VCaP (cell line): ENCODE results near the gene RESF1.

Experiments used
- H3K27ac ChIP-seq: fragments of 450-650 bp; 2 replicates; pipeline ENCODE4 v1.5.1; 2017
- TF ChIP-seq, protein P1 (sequence below): fragments of 450-650 bp; conservative IDR thresholded peaks from 2 replicates; pipeline ENCODE4 v1.5.1; 2017; ENCODE audit warnings: mild to moderate bottlenecking, moderate library complexity

Gene RESF1

DNA sequence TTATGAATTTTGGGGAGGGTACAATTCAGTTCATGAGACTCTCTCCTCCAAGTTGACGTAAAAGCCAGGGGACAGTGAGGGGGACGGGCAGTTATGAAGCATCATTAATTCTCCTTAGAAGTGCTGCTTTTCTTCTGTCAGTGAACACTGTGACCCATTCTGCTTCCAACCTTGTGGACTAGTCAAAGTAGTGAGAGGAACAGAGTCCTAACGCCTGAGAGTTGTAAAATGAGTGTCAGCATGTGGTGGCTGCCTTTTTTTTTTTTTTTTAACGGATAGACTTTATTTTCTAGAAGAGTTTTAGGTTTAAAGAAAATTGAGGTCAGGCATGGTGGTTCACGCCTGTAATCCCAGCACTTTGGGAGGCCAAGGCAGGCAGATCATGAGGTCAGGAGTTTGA lies 15.5 kb downstream of the RESF1 start:
- H3K27ac ChIP-seq, result no peak overlapping the region
- TF ChIP-seq, protein P1, sequence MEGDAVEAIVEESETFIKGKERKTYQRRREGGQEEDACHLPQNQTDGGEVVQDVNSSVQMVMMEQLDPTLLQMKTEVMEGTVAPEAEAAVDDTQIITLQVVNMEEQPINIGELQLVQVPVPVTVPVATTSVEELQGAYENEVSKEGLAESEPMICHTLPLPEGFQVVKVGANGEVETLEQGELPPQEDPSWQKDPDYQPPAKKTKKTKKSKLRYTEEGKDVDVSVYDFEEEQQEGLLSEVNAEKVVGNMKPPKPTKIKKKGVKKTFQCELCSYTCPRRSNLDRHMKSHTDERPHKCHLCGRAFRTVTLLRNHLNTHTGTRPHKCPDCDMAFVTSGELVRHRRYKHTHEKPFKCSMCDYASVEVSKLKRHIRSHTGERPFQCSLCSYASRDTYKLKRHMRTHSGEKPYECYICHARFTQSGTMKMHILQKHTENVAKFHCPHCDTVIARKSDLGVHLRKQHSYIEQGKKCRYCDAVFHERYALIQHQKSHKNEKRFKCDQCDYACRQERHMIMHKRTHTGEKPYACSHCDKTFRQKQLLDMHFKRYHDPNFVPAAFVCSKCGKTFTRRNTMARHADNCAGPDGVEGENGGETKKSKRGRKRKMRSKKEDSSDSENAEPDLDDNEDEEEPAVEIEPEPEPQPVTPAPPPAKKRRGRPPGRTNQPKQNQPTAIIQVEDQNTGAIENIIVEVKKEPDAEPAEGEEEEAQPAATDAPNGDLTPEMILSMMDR, result no peak

DNA sequence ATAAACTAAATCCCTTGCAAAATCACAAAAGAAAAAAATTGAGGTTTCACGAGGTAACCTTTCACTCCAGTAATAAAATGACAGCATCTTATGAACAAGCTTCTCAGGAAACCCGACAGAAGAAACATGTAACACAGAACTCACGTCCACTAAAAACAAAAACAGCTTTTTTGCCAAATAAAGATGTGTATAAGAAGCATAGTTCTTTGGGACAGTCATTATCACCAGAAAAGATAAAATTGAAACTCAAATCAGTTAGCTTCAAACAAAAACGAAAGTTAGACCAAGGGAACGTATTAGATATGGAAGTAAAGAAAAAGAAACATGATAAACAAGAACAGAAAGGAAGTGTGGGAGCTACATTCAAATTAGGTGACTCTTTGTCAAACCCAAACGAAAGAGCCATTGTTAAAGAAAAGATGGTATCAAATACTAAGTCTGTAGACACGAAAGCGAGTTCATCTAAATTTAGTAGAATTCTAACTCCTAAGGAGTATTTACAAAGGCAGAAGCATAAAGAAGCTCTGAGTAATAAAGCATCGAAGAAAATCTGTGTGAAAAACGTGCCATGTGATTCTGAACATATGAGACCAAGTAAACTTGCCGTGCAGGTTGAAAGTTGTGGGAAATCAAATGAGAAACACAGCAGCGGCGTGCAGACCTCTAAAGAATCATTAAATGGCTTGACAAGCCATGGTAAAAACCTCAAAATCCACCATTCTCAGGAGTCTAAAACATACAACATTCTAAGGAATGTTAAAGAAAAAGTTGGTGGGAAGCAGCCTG lies 25.8 kb downstream of the RESF1 start:
- TF ChIP-seq, protein P1, result no peak
- peak overlapping the region; percentile 73 for H3K27ac ChIP-seq

DNA sequence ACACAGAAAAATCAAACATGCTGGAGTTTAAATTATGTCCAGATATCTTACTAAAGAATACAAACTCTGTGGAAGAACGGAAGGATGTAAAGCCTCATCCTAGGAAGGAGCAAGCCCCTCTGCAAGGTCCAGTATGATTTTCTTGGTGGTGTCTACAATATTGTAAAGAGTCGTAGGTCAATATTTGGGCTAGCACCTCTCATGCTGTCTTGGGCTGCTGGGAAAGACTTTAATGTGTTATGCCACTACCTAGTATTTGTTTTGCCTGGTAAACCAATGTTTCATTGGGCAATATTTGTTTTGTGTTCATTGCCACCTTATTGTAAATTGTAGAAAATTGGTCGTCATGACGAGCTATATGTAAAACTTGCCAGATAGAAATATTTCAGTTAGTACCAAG lies 26.6 kb downstream of the RESF1 start:
- H3K27ac ChIP-seq, result peak overlapping the region; percentile 73
- TF ChIP-seq, protein P1, result no peak

DNA sequence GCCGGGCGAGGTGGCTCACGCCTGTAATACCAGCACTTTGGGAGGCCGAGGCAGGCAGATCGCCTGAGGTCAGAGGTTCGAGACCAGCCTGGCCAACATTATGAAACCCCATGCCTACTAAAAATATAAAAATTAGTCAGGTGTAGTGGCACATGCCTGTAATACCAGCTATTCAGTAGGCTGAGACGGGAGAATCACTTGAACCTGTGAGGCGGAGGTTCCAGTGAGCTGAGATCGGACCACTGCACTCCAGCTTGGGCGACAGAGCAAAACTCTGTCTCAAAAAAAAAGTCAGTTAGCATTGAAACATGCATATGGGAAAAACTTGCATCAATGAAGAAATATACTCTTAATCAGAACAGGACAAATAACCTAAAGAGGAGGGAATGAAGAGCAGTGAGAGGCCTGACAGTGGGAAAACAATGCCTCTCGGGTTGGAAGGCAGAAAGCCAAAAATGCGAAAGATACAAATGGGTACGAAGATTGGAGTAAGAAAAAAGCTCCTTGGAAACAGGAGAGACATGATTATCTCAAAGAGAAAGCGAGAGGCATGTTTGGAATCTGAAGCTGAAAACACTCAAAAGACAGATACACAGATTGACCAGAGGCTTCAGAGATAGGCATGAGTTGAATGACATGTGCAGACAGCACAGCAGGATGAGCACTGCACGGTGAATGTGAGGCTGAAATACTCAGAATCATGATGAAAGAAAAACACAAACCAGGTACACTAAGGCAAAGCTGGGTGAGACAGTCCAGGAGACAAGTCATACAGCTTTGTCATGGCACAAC lies 30.6 kb downstream of the RESF1 start:
- TF ChIP-seq, protein P1, result no peak
- H3K27ac ChIP-seq, result no peak overlapping the region

DNA sequence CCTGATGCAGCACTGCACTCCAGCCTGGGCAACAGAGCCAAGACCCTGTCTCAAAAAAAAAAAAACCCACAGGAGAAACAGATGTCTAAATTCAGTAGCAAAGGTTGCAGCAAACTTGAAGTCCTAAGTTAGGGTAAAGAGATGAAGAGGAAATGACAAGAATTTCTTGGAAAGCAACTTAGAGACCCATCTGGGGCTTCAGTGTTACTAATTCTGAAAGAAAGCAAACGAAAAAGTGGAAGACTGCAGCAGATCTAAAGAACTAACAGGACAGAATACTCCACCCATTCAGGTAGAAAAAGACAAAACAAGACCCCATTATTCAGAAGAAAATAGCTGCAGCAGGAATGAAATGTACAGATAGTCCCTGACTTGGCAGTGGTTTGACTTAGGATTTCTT lies 31.9 kb downstream of the RESF1 start:
- TF ChIP-seq, protein P1, result no peak
- H3K27ac ChIP-seq, result no peak overlapping the region

DNA sequence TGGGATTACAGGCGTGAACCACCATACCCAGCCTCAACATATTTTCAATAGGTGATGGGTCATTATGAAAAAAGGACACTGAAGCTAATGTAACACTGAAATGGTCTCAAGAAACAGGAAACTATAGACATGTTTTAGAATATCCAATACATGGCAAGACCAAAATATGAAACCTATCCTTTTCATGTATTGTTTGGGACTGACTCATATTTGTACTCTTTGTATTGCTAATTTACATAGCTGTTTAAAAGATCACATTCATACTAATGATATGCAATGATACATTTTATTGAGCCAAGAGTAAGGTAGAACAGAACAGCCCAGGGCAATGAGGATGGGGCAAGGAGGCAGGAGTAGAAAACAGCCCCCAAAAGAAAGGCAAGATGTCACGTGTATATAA lies 32.6 kb downstream of the RESF1 start:
- TF ChIP-seq, protein P1, result no peak

DNA sequence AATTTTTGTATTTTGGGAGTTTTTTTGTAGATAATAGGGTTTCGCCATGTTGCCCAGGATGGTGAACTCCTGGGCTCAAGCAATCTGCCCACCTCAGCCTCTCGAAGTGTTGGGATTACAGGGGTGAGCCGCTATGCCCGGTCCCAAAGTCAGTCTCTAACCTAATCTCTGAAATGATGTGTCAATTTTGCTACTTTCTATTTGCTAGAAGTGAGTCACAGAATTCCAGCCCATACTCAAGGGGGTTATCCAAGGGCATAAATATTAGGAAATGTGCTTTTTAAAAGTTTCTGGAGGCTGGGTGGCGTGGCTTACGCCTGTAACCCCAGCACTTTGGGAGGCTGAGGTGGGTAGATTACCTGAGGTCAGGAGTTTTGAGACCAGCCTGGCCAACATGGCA lies 40.5 kb downstream of the RESF1 start:
- TF ChIP-seq, protein P1, result no peak
- H3K27ac ChIP-seq, result no peak overlapping the region

More for the DNA sequence above, 32.6 kb downstream of the RESF1 start:
- H3K27ac ChIP-seq, result no peak overlapping the region
